MM.1S (cell line): ENCODE results near the gene RNF114.

Experiments used
- CTCF ChIP-seq: fragments of 300-600 bp; sonication (generic); IDR thresholded peaks from 2 replicates; pipeline ENCODE4 v1.5.1; 2016; ENCODE audit warnings: antibody characterized with exemption, low read length, mixed read lengths
- EZH2 ChIP-seq: fragments of 300-600 bp; sonication (generic); optimal IDR thresholded peaks from 2 replicates; pipeline ENCODE3; 2017; ENCODE audit warnings: low read depth, mild to moderate bottlenecking, antibody characterized with exemption, low read length, mixed read lengths
- EZH2phosphoT487 ChIP-seq: fragments of 300-600 bp; sonication (generic); IDR thresholded peaks from 2 replicates; pipeline ENCODE4 v1.6.1; 2018; ENCODE audit warnings: antibody characterized with exemption, low read length

GRCh38 chr20:49983848-49984408 is 47.7 kb downstream of the RNF114 start:
- TF ChIP-seq CTCF (no peak), EZH2 (no peak), EZH2phosphoT487 (no peak)
